Neuron (in vitro differentiated cells): ENCODE measurements around the gene AKAP6.

Experiments
- H2AFZ ChIP-seq: one replicate; pipeline ENCODE4 v1.6.1; 2013; ENCODE audit warnings: low read depth, mild to moderate bottlenecking, inconsistent platforms, low read length, moderate library complexity
- H3K27me3 ChIP-seq: one replicate; pipeline ENCODE4 v1.6.1; 2013; ENCODE audit warnings: low read length; ENCODE audit not compliant: insufficient read depth
- H3K36me3 ChIP-seq: one replicate; pipeline ENCODE4 v1.6.1; 2013; ENCODE audit warnings: low read length; ENCODE audit not compliant: insufficient read depth
- H3K4me1 ChIP-seq: one replicate; pipeline ENCODE4 v1.6.1; 2013; ENCODE audit warnings: low read length; ENCODE audit not compliant: insufficient read depth
- H3K4me3 ChIP-seq: 2 replicates; pipeline ENCODE4 v1.5.1; 2013; ENCODE audit warnings: mild to moderate bottlenecking, low read length, moderate library complexity
- H3K9me3 ChIP-seq: one replicate; pipeline ENCODE4 v1.6.1; 2013; ENCODE audit warnings: low read length

The AKAP6 gene

DNA sequence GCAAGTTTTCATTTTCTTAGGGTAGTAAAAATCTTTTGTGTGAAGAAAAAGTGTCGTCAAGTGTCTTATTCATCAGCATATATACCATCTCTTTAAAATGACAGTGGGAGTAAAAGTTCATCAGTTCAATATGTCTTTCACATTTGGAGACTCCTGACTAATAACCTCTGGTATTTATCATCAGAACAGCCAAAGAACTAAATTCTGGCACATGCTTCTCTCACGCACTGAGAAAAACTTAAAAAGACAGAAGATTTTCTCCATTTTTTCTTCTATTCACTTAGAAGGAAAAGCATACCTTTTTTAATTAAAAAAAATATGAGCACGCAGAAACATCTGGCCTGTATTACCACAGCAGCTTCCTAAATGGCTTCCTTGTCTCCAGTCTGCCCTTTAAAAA lies 265.7 kb downstream of the AKAP6 start:
- Histone ChIP-seq H3K4me1 (peaks cover 19% of the 10 kb centered on the region), H2AFZ (no peak overlapping the region), H3K27me3 (no peaks in the 10 kb centered on the region), H3K4me3 (no peak overlapping the region), H3K9me3 (no peaks in the 10 kb centered on the region), H3K36me3 (no peaks in the 10 kb centered on the region)

DNA sequence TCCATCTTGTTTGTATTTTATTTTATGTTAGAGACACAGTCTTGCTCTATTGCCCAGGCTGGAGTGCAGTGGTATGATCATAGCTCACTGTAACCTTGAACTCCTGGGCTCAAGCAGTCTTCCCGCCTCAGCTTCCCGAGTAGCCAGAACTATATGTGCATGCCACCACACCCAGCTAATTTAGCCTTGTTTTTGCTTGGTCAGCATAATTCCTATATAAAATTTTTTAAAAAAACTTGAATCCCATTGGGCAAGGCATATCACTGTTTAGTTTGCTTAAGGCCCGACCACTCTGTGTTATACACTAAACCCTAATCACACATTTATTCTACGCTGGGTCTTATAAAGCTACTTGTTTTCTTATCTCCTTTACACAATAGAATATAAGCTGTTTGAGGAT lies 266.4 kb downstream of the AKAP6 start:
- Histone ChIP-seq H3K36me3 (no peaks in the 10 kb centered on the region), H3K4me3 (no peak overlapping the region), H3K4me1 (peaks cover 19% of the 10 kb centered on the region), H2AFZ (no peak overlapping the region), H3K9me3 (no peaks in the 10 kb centered on the region), H3K27me3 (no peaks in the 10 kb centered on the region)

DNA sequence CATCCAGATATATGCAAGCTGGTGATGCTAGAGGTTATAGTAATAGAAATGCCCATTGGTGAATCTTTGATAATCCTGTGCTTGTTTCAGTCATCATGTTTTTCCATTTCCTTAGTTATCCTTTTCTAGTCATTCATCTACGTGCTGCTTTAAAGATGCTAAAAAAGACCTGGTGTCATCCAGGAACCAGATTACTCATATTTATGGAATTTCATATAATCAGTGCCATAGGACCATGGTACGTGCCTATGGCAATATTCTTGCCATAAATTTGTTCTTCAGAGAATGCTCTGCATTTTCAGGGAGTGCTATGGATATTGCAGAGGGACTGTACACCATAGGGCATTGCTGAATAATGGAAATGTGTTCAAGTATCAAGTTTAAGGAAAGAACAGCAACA lies 267.3 kb downstream of the AKAP6 start:
- H3K4me1 ChIP-seq, result peaks cover 19% of the 10 kb centered on the region
- no peaks in the 10 kb centered on the region for H3K27me3 ChIP-seq
- no peak overlapping the region for H3K4me3 ChIP-seq
- no peaks in the 10 kb centered on the region for H3K9me3 ChIP-seq
- no peaks in the 10 kb centered on the region for H3K36me3 ChIP-seq
- H2AFZ ChIP-seq, result no peak overlapping the region

DNA sequence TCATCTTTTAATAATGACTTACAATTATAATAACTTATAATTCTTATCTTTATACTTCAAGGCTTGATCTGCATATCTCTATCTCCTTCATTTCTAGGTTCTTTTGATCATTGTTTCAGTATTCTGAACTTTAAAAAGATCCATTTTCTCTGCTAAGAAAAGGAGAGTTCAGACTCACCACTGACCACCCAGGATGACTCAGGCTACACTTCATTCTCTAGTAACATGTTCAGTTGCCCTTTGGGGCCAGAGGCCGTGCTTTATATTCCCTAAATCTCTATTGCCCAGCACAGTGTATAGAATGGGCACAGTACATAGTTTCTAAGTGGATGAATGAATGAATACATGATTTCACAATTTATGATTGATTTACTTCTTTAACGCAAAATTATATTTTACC lies 268.7 kb downstream of the AKAP6 start:
- no peaks in the 10 kb centered on the region for H3K27me3 ChIP-seq
- no peak overlapping the region for H2AFZ ChIP-seq
- H3K4me1 ChIP-seq, result peaks cover 19% of the 10 kb centered on the region
- no peak overlapping the region for H3K4me3 ChIP-seq
- H3K9me3 ChIP-seq, result no peaks in the 10 kb centered on the region
- H3K36me3 ChIP-seq, result no peaks in the 10 kb centered on the region

DNA sequence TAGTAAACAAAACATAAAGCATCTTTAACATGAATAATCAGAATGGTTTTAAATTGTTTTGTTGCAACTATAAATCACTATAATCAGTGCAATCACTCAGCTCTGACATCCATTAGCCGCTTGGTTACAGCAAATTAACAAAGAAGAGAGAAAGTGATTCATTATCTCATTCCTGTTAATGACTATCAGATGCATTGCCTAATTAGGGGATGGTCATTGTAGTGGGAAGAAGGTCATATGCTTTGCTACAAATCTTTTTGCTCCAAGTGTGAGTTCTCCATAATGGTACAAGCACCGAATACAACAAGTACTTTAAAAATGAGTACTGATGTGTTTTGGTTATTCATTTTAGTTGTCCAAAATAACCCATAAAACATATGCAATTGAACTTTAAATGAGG lies 272.0 kb downstream of the AKAP6 start:
- H3K27me3 ChIP-seq, result no peaks in the 10 kb centered on the region
- H3K36me3 ChIP-seq, result no peaks in the 10 kb centered on the region
- no peak overlapping the region for H2AFZ ChIP-seq
- no peak overlapping the region for H3K4me3 ChIP-seq
- peaks cover 16% of the 10 kb centered on the region for H3K4me1 ChIP-seq
- H3K9me3 ChIP-seq, result no peaks in the 10 kb centered on the region

DNA sequence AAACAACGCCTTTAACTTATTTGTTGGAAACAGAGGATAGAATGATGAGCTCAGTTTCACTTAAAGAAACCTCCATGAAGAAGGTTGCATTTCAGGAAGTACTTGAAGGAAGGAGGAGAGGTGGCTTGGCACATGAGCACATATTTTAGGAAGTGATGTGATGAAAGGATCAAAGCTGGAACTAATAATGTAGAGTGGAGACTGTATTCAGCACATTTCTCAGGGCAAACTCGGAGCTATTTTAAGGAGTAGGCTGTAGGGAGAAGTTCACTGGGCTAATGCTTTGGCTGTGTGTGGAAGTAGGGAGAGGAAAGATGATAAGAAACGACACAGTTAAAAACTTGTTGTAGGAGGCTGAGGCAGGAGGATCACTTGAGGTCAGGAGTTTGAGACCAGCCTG lies 272.8 kb downstream of the AKAP6 start:
- no peaks in the 10 kb centered on the region for H3K36me3 ChIP-seq
- H3K9me3 ChIP-seq, result no peaks in the 10 kb centered on the region
- H2AFZ ChIP-seq, result no peak overlapping the region
- no peak overlapping the region for H3K4me3 ChIP-seq
- no peaks in the 10 kb centered on the region for H3K27me3 ChIP-seq
- peaks cover 16% of the 10 kb centered on the region for H3K4me1 ChIP-seq

DNA sequence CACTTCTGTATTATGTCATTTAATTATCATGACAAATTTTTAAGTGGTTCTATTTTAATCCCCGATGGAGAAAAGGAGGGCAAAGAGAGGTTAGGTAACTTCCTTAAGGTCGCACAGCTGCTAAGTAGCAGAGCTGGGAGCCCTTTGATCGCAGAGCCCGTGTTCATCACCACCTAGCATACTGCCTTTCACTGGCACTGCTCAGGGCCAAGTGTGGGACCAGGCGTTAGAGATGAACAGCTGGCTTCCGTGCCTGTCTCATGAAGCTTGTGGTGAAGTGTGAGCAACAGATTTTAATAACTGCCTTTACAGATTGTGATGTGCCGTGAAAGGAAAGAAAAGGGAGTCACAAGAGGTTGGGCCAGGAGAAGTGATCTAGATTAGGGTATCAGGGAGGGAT lies 273.6 kb downstream of the AKAP6 start:
- H3K36me3 ChIP-seq, result no peaks in the 10 kb centered on the region

DNA sequence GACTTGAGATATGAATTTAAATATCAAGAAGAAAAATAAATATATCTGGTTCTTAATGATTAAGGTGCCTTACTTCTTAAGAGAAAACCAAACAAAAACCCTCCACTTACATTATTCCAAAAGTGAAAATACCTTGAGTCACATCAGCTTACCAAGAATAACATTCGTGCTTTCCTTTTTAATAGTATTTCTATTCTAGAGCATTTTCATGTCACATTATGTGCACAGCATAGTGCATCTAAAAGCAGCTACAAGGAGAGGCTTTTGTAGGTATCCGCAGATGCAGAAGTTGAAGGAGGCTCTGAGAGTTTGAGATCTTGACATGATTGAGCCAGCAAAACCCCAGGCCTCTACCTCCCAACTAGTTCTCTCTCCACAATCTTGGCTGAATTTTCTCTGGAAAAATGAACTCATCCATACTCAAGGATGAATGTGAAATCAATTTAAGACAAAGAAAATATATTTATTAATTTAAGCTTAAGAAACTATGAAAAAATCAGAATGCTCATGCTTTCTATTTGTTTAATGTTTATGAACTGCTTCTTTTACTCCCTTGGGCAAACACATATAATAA lies 275.0 kb downstream of the AKAP6 start:
- H3K4me1 ChIP-seq, result peaks cover 2% of the 10 kb centered on the region
- no peak overlapping the region for H3K4me3 ChIP-seq
- H3K27me3 ChIP-seq, result no peaks in the 10 kb centered on the region
- H3K36me3 ChIP-seq, result no peaks in the 10 kb centered on the region
- H3K9me3 ChIP-seq, result no peaks in the 10 kb centered on the region
- no peak overlapping the region for H2AFZ ChIP-seq

More for the DNA sequence above, 273.6 kb downstream of the AKAP6 start:
- Histone ChIP-seq H2AFZ (no peak overlapping the region), H3K27me3 (no peaks in the 10 kb centered on the region), H3K4me1 (peaks cover 9% of the 10 kb centered on the region), H3K9me3 (no peaks in the 10 kb centered on the region), H3K4me3 (no peak overlapping the region)

DNA sequence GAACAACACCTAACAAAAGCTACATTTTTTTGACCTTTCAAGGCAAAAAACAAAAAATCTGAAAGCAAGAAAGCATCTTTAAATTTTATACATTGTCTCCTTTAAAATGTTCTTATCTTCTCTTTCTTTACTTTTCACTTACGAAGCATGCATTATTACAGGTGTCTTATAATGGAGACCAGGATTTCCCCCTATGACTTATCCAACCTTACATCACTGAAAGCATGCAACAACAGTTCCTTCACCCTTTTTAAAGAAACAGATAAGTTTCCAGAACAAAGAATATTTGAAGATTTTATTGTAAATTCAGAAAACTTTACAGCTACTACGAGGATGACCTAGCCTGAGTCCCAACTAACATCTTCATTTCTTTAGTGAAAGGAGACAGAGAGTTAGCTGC lies 277.2 kb downstream of the AKAP6 start:
- no peaks in the 10 kb centered on the region for H3K27me3 ChIP-seq
- H3K36me3 ChIP-seq, result no peaks in the 10 kb centered on the region
- no peak overlapping the region for H2AFZ ChIP-seq
- H3K4me3 ChIP-seq, result no peak overlapping the region
- no peaks in the 10 kb centered on the region for H3K4me1 ChIP-seq
- no peaks in the 10 kb centered on the region for H3K9me3 ChIP-seq

DNA sequence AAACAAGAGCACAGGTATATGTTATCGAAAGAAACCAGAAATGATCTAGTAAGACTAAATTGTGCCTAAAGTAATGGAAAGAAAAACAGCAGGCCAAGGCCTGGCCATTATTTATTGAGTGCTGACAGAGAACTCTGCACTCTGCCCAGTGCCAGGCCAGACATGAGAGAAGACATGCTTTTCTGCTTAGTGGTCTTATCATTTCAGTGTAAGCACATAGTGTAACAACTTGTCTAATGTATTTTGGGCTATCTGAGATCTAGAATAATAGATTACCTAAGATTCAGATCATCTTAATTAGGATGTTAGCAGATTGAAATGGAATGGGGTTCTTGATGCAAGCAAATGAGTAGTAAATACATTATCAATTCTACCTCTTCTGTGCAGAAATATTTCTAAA lies 278.3 kb downstream of the AKAP6 start:
- Histone ChIP-seq H3K9me3 (no peaks in the 10 kb centered on the region), H3K4me1 (no peaks in the 10 kb centered on the region), H3K36me3 (no peaks in the 10 kb centered on the region), H3K4me3 (no peak overlapping the region), H2AFZ (no peak overlapping the region), H3K27me3 (no peaks in the 10 kb centered on the region)

DNA sequence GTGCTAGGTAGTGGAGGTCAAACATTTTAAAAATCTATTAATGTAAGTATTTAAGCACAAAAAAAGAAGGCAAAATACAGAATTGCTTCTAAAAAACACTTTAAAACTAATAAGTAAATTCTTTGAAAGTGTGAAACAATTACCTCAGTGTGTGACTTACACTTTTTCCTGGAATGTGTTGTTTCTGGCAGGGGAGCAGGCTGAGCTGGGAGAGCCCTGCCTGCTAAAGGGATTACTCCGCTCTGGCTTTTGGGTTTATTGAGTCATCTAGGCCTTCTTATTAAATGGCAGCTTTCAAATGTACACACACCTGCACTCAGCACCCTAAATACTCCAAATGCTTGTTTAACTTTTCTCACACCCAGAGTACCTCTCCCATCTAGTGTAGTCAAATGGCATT lies 279.8 kb downstream of the AKAP6 start:
- Histone ChIP-seq H3K36me3 (no peaks in the 10 kb centered on the region), H3K4me1 (no peaks in the 10 kb centered on the region), H3K4me3 (no peak overlapping the region), H2AFZ (no peak overlapping the region), H3K9me3 (no peaks in the 10 kb centered on the region), H3K27me3 (no peaks in the 10 kb centered on the region)

DNA sequence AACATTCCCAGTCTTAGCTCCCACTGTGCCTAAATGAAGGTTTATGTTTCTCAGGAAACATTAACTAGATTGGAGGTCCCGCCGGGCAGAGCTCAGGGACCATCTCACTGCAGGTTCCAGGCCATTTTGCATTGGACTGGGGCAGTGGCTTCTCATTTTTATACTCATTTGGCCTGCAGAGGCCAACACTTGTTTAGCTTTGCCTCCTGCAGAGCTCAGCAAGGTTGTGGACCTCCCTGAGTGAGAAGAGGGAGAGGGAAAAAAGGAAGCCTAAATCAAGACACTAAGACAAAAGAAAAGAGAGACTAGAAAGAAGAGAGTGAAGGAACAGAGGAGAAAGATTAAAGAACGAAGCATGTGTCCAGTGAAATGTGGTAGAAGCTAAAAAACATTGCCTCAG lies 280.3 kb downstream of the AKAP6 start:
- Histone ChIP-seq H3K4me1 (no peaks in the 10 kb centered on the region), H2AFZ (no peak overlapping the region), H3K4me3 (no peak overlapping the region), H3K9me3 (no peaks in the 10 kb centered on the region), H3K27me3 (no peaks in the 10 kb centered on the region), H3K36me3 (no peaks in the 10 kb centered on the region)

DNA sequence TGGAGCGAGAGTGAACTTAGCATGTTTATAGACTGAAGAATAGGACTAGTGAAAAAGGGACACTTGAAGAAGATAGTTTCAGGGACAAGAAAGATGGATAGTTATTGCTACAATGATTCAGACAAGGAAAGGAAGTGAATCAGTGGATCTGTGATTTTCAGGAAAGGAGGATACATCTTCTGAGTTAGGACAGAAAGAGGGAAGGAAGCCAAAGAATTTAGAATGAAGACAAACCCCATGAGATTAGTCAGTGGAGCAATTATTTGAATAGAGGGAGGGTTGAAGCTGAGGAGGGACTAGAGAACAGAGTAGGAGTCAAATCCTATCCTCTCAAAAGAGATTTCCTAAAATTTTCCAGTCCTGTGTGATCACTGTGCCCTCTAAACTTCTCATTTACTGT lies 282.7 kb downstream of the AKAP6 start:
- Histone ChIP-seq H3K4me1 (no peaks in the 10 kb centered on the region), H2AFZ (no peak overlapping the region), H3K9me3 (no peaks in the 10 kb centered on the region), H3K36me3 (no peaks in the 10 kb centered on the region), H3K27me3 (no peaks in the 10 kb centered on the region), H3K4me3 (no peak overlapping the region)

DNA sequence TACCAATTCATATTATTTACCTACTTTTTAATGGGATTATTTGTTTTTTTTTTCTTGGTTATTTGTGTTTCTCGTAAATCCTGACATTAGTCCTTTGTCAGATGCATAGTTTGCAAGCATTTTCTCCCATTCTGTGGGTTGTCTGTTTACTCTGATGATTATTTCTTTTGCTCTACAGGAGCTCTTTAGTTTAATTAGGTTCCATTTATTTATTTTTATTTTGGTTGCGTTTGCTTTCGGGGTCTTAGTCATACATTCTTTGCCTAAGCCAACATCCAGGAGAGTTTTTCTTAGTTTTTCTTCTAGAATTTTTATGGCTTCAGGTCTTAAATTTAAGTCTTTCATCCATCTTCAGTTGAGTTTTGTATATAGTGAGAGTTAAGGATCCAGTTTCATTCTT lies 289.9 kb downstream of the AKAP6 start:
- no peaks in the 10 kb centered on the region for H3K4me1 ChIP-seq
- H3K36me3 ChIP-seq, result no peaks in the 10 kb centered on the region
- H3K4me3 ChIP-seq, result no peak overlapping the region
- no peak overlapping the region for H2AFZ ChIP-seq
- H3K9me3 ChIP-seq, result no peaks in the 10 kb centered on the region
- H3K27me3 ChIP-seq, result no peaks in the 10 kb centered on the region
